HG03521 (cell line): ENCODE results near the gene VCP.
"Not testable (repeated sequence)": the region's sequence is repeated elsewhere in the genome, so short reads cannot be mapped to it uniquely, and the experiment has no call there.

ENCODE experiments used
- ATAC-seq: cut with Tn5 transposase; IDR thresholded peaks from one replicate; pipeline ENCODE4 v1.9.1; 2021; ENCODE audit warnings: mild to moderate bottlenecking, moderate library complexity; ENCODE audit not compliant: unreplicated experiment

VCP gene

GRCh38 chr9:35026671-35027070, 45.8 kb downstream of the VCP start:
- ATAC-seq, result no peak

- not testable (repeated sequence) for ATAC-seq
Observed at GRCh38 chr9:35023443-35023842, 49.0 kb downstream of the VCP start.

- no peak for ATAC-seq
Observed at GRCh38 chr9:35014517-35014916, 57.9 kb downstream of the VCP start.

GRCh38 chr9:35010351-35010958, 62.0 kb downstream of the VCP start:
- ATAC-seq, result no peak
